ENCODE measurements around the gene PARPBP. TPM values are rescaled to one million over a fixed set of nuclear protein-coding genes. Genes with fewer than 3 reads are reported as not detected.
"Not testable (repeated sequence)": the region's sequence is repeated elsewhere in the genome, so short reads cannot be mapped to it uniquely, and the experiment has no call there.

The PARPBP gene
- total RNA-seq (2022) (11.9 and 15.1 TPM in 2 replicates), Bru-seq, nascent RNA (percentile 56 among the genes with signal in this experiment), BruChase-seq, experiment 1, labeled RNA remaining after a 6-hour chase (percentile 48 among the genes with signal in this experiment), BruChase-seq, experiment 2, labeled RNA remaining after a 2-hour chase (percentile 58 among the genes with signal in this experiment)
- long read RNA-seq, transcript PARPBP-209 (3 exons, 976 nt) = minor isoform, 5 of 115 reads
- long read RNA-seq, transcript PARPBP-201 (11 exons, 3,014 nt) = major isoform, 6 of 115 reads
- long read RNA-seq, partial matches to known transcripts = 4 of 115 reads
- long read RNA-seq, other reads (novel, unspliced or antisense) = 97 of 115 reads

- H3K4me3 Mint-ChIP-seq (ENCODE audit: unreplicated experiment) = peak within 1 kb of the TSS; percentile 91
- intact Hi-C loops (cut with micrococcal nuclease) = no loop called here
- peaks cover 29% of the 10 kb centered on the region for H3K36me3 Mint-ChIP-seq (ENCODE audit: insufficient read depth, unreplicated experiment)
- H3K9me3 Mint-ChIP-seq (ENCODE audit: unreplicated experiment) = no peaks in the 10 kb centered on the region
- no peaks in the 10 kb centered on the region for H3K27me3 Mint-ChIP-seq (ENCODE audit: insufficient read depth, unreplicated experiment)
- BruUV-seq (replicated peaks) = no TSS peak
- ChIA-PET CTCF (interaction anchor here (0.8 to 1.4 kb wide), 2 partner anchors 23 to 24 kb away, joined by 3 to 4 read pairs; no protein-coding TSS in a partner anchor), POLR2A (interaction anchor here (0.6 to 1.5 kb wide), 7 partner anchors 23 to 713 kb away, joined by 3 read pairs; partner anchors contain the start of genes ARL1 and WASHC3)
- no peak for TF ChIP-seq CTCF (IDR thresholded peaks at IDR 0.05; ENCODE audit: unreplicated experiment)
- peak within 1 kb of the TSS; percentile 97 for H3K27ac Mint-ChIP-seq (ENCODE audit: low read depth, unreplicated experiment)
- peaks cover 16% of the 10 kb centered on the region for H3K4me1 Mint-ChIP-seq (ENCODE audit: insufficient read depth, unreplicated experiment)
- peak; percentile 88 for DNase-seq (ENCODE audit: unreplicated experiment)
Observed at GRCh38 chr12:102119674-102120563, at the start of gene PARPBP, which contains the start of gene NUP37. Gene PARPBP, plus strand, starts transcription at chr12:102120183. Its CDS starts 3,706 bp downstream, at chr12:102123889. Gene NUP37, minus strand, starts transcription at chr12:102120114. Its CDS starts 1,596 bp downstream, at chr12:102118518.

- POLR2A ChIA-PET; H3K4me1 Mint-ChIP-seq (ENCODE audit: insufficient read depth, unreplicated experiment); H3K9me3 Mint-ChIP-seq (ENCODE audit: unreplicated experiment); intact Hi-C loops (cut with micrococcal nuclease); CTCF ChIA-PET; BruUV-seq (replicated peaks); H3K27ac Mint-ChIP-seq (ENCODE audit: low read depth, unreplicated experiment); H3K27me3 Mint-ChIP-seq (ENCODE audit: insufficient read depth, unreplicated experiment); DNase-seq (ENCODE audit: unreplicated experiment); H3K4me3 Mint-ChIP-seq (ENCODE audit: unreplicated experiment): not testable (repeated sequence)
- H3K36me3 Mint-ChIP-seq (ENCODE audit: insufficient read depth, unreplicated experiment) = peaks cover 26% of the 10 kb centered on the region
Observed at GRCh38 chr12:102072092-102072491, 47.9 kb upstream of the PARPBP start.

- no peak for DNase-seq (ENCODE audit: unreplicated experiment)
- H3K4me3 Mint-ChIP-seq (ENCODE audit: unreplicated experiment) = no peak overlapping the region
- TF ChIP-seq CTCF (IDR thresholded peaks at IDR 0.05; ENCODE audit: unreplicated experiment) = no peak
- no peaks in the 10 kb centered on the region for H3K27me3 Mint-ChIP-seq (ENCODE audit: insufficient read depth, unreplicated experiment)
- ChIA-PET CTCF (interaction anchor here (0.6 kb wide), 1 partner anchor 802 kb away, joined by 3 read pairs; no protein-coding TSS in a partner anchor), POLR2A (no interaction called here)
- no peak overlapping the region for H3K27ac Mint-ChIP-seq (ENCODE audit: low read depth, unreplicated experiment)
- peaks cover 54% of the 10 kb centered on the region for H3K36me3 Mint-ChIP-seq (ENCODE audit: insufficient read depth, unreplicated experiment)
- H3K9me3 Mint-ChIP-seq (ENCODE audit: unreplicated experiment) = no peaks in the 10 kb centered on the region
- intact Hi-C loops (cut with micrococcal nuclease) = no loop called here
- no TSS peak for BruUV-seq (replicated peaks)
- no peaks in the 10 kb centered on the region for H3K4me1 Mint-ChIP-seq (ENCODE audit: insufficient read depth, unreplicated experiment)
Observed at GRCh38 chr12:102080842-102081241, 39.1 kb upstream of the PARPBP start.

GRCh38 chr12:102089228-102089835, 30.7 kb upstream of the PARPBP start:
- H3K4me1 Mint-ChIP-seq (ENCODE audit: insufficient read depth, unreplicated experiment); BruUV-seq (replicated peaks); H3K27ac Mint-ChIP-seq (ENCODE audit: low read depth, unreplicated experiment); H3K4me3 Mint-ChIP-seq (ENCODE audit: unreplicated experiment); H3K27me3 Mint-ChIP-seq (ENCODE audit: insufficient read depth, unreplicated experiment); H3K9me3 Mint-ChIP-seq (ENCODE audit: unreplicated experiment); DNase-seq (ENCODE audit: unreplicated experiment); intact Hi-C loops (cut with micrococcal nuclease): not testable (repeated sequence)
- CTCF ChIA-PET = interaction anchor here (0.6 to 1.1 kb wide), 3 partner anchors 13 to 395 kb away, joined by 3 read pairs; no protein-coding TSS in a partner anchor
- peaks cover 26% of the 10 kb centered on the region for H3K36me3 Mint-ChIP-seq (ENCODE audit: insufficient read depth, unreplicated experiment)
- POLR2A ChIA-PET = interaction anchor here (1.4 kb wide), 1 partner anchor 28 kb away, joined by 4 read pairs; the partner anchor contains the start of gene WASHC3

Measured in MCF 10A (cell line).